GM12878 (cell line): Measurements from ENCODE around the gene PHC2. TPM values are rescaled to one million over a fixed set of nuclear protein-coding genes. Genes with fewer than 3 reads are reported as not detected.

Experiments
- ATAC-seq: fragments of 200-7000 bp; cut with Tn5 transposase; 3 replicates; pipeline ENCODE4 v1.9.1; 2020; ENCODE audit warnings: mild to moderate bottlenecking, moderate library complexity
- BruUV-seq: library from RNA; stranded (reverse); fragments of 400-500 nt; replicated peaks from 2 replicates; lab custom pipeline; 2021; lab: Mats Ljungman, UMichigan
- CTCF ChIA-PET: fragments of 300-600 bp; sonication (Branson Sonifier 250); formaldehyde crosslinking; extraction: SDS; loops from one replicate; lab custom pipeline; 2021; ENCODE audit warnings: inconsistent platforms; lab: Yijun Ruan, JAX
- POLR2A ChIA-PET: fragments of 350-600 bp; formaldehyde crosslinking; extraction: SDS; loops from one replicate; lab custom pipeline; 2021; ENCODE audit warnings: inconsistent platforms; lab: Charles Lee
- RAD21 ChIA-PET: fragments of 300-600 bp; sonication (Branson Sonifier 250); formaldehyde crosslinking; loops from one replicate; lab custom pipeline; 2023; ENCODE audit warnings: antibody characterized with exemption; ENCODE audit not compliant: unreplicated experiment; lab: Charles Lee
- SMC1A ChIA-PET: fragments of 300-600 bp; sonication (Branson Sonifier 250); formaldehyde crosslinking; loops from one replicate; lab custom pipeline; 2023; ENCODE audit not compliant: unreplicated experiment, uncharacterized antibody; lab: Charles Lee
- DNase-seq: peaks from one replicate; pipeline ENCODE4 v3.0.0-alpha.2; 2011; ENCODE audit warnings: low read depth, low spot score
- FAIRE-seq: peaks from 3 replicates; lab custom pipeline; 2011; peaks lifted over from hg19 to GRCh38; lab: Jason Lieb, UNC
- H2AFZ ChIP-seq: 2 replicates; pipeline ENCODE4 v1.6.0; 2011; ENCODE audit warnings: low read depth, low read length, control low read depth; ENCODE audit not compliant: control insufficient read depth
- H3K27ac ChIP-seq: 2 replicates; pipeline ENCODE4 v1.5.1; 2011; ENCODE audit warnings: control low read depth; ENCODE audit not compliant: control insufficient read depth, insufficient read depth
- H3K27me3 ChIP-seq, 2 experiments: replicated peaks in 1 of 2; 2 replicates each; pipeline versions ENCODE4 v1.6.0 to v1.6.1; 2011; ENCODE audit warnings: low read length in 1 of 2; ENCODE audit not compliant: control insufficient read depth in 2 of 2, insufficient read depth in 2 of 2
- H3K36me3 ChIP-seq, 2 experiments: 2 replicates each; pipeline ENCODE4 v1.5.1; 2011; ENCODE audit warnings: low read length in 1 of 2; ENCODE audit not compliant: control insufficient read depth in 2 of 2, insufficient read depth in 2 of 2
- H3K4me1 ChIP-seq: 2 replicates; pipeline ENCODE4 v1.6.1; 2011; ENCODE audit warnings: mild to moderate bottlenecking, low read length, moderate library complexity, mixed read lengths; ENCODE audit not compliant: control insufficient read depth, insufficient read depth
- H3K4me2 ChIP-seq: 2 replicates; pipeline ENCODE4 v1.6.0; 2011; ENCODE audit warnings: control low read depth; ENCODE audit not compliant: control insufficient read depth, insufficient read depth
- H3K4me3 ChIP-seq: fragments of 200-600 bp; sonication (generic); 2 replicates; pipeline ENCODE4 v1.5.1; 2016
- H3K79me2 ChIP-seq: 2 replicates; pipeline ENCODE4 v1.6.0; 2011; ENCODE audit warnings: low read length; ENCODE audit not compliant: control insufficient read depth, insufficient read depth
- H3K9ac ChIP-seq: 2 replicates; pipeline ENCODE4 v1.8.0; 2011; ENCODE audit warnings: low read length, control low read depth, mixed read lengths; ENCODE audit not compliant: control insufficient read depth, insufficient read depth
- H3K9me3 ChIP-seq: replicated peaks from 3 replicates; pipeline ENCODE4 v1.5.1; 2011; ENCODE audit warnings: mild to moderate bottlenecking, low read length; ENCODE audit not compliant: control insufficient read depth, insufficient read depth
- H4K20me1 ChIP-seq: 2 replicates; pipeline ENCODE4 v1.6.0; 2011; ENCODE audit not compliant: control insufficient read depth, insufficient read depth
- BMI1 ChIP-seq: fragments of 450-650 bp; IDR thresholded peaks from 2 replicates; pipeline ENCODE4 v1.6.1; 2016; ENCODE audit warnings: mild to moderate bottlenecking, moderate library complexity, borderline replicate concordance
- CBX3 ChIP-seq: fragments of 200-600 bp; sonication (generic); IDR thresholded peaks from 2 replicates; pipeline ENCODE4 v1.6.1; 2016; ENCODE audit warnings: low read depth, borderline replicate concordance
- CTCF ChIP-seq, 3 experiments: IDR thresholded peaks in 2 of 3; conservative IDR thresholded peaks in 1 of 3; 2 replicates each; pipeline ENCODE4 v1.5.1; 2011; ENCODE audit warnings: low read depth in 3 of 3, low read length in 3 of 3, mild to moderate bottlenecking in 3 of 3, control low read depth in 2 of 3, moderate library complexity in 2 of 3, inconsistent platforms in 1 of 3, mixed read lengths in 1 of 3; ENCODE audit not compliant: control insufficient read depth in 2 of 3, insufficient read depth in 1 of 3; ENCODE audit errors: extremely low read depth in 1 of 3
- ELK1 ChIP-seq: IDR thresholded peaks from 2 replicates; pipeline ENCODE4 v1.6.1; 2012; ENCODE audit warnings: low read depth, low read length, improper control_type of control experiment
- GABPA ChIP-seq: IDR thresholded peaks from 2 replicates; pipeline ENCODE4 v1.6.1; 2014; ENCODE audit warnings: antibody characterized with exemption, low read depth, mild to moderate bottlenecking, inconsistent platforms
- HCFC1 ChIP-seq: fragments of 150-350 bp; IDR thresholded peaks from 2 replicates; pipeline ENCODE4 v1.6.1; 2014; ENCODE audit warnings: low read length
- IKZF2 ChIP-seq, 2 experiments: fragments of 450-650 bp; IDR thresholded peaks; 2 replicates each; pipeline ENCODE4 v1.6.1; 2017; ENCODE audit warnings: mild to moderate bottlenecking in 2 of 2, moderate library complexity in 2 of 2
- NBN ChIP-seq: fragments of 450-650 bp; IDR thresholded peaks from 2 replicates; pipeline ENCODE4 v1.6.1; 2016
- RCOR1 ChIP-seq: conservative IDR thresholded peaks from 2 replicates; pipeline ENCODE4 v1.6.1; 2012; ENCODE audit warnings: low read depth, low read length, improper control_type of control experiment
- RFX5 ChIP-seq: IDR thresholded peaks from 2 replicates; pipeline ENCODE4 v1.6.1; 2011; ENCODE audit warnings: low read depth, low read length, improper control_type of control experiment
- SIN3A ChIP-seq: IDR thresholded peaks from 2 replicates; pipeline ENCODE4 v1.6.1; 2012; ENCODE audit warnings: low read depth, low read length, improper control_type of control experiment
- SREBF2 ChIP-seq: IDR thresholded peaks from 2 replicates; pipeline ENCODE4 v1.6.1; 2012; ENCODE audit warnings: mild to moderate bottlenecking, low read length
- ZNF622 ChIP-seq: fragments of 450-650 bp; IDR thresholded peaks from 2 replicates; pipeline ENCODE4 v1.6.1; 2017; ENCODE audit warnings: mild to moderate bottlenecking, inconsistent platforms
- WGBS: methylation state at CpG from one replicate; pipeline ENCODE4 v1.1.6; 2016; ENCODE audit warnings: low lambda C conversion rate; ENCODE audit not compliant: insufficient replicate concordance, insufficient coverage; ENCODE audit errors: missing lambda C conversion rate; 5-methylcytosine and 5-hydroxymethylcytosine counted together
- in situ Hi-C: fragments of 300-500 bp; cut with MboI; formaldehyde crosslinking; loops from 9 replicates; pipeline ENCODE4 v1.14.3; 2018; ENCODE audit warnings: mixed read lengths
- intact Hi-C: fragments of 100-400 bp; cut with micrococcal nuclease; formaldehyde crosslinking; loops from one replicate; pipeline ENCODE4 v1.14.2; 2022; ENCODE audit not compliant: unreplicated experiment
- polyA plus RNA-seq, 11 experiments: library from polyadenylated mRNA; depleted of rRNA in 4 of 11; unstranded in 6 of 11; stranded (reverse) in 5 of 11; fragments of >200 nt; fragmentation: Nextera tagmentation in 4 of 11; fragmentation: Illumina TruSeq in 1 of 11; extraction: Ambion mirVana in 4 of 11; extraction: Trizol in 1 of 11; gene quantifications; 1 replicate in 1 of 11; 2 replicates in 10 of 11; pipeline versions ENCODE4 v1.2.1 to v1.2.3, GENCODE V29; 2011 to 2016; ENCODE audit warnings: inconsistent platforms in 2 of 11, missing spikeins in 2 of 11, low read depth in 1 of 11
- total RNA-seq, 4 experiments: library from RNA; depleted of rRNA in 3 of 4; stranded (reverse); fragments of >200 nt in 3 of 4; fragmentation: Illumina TruSeq in 1 of 4; extraction: Trizol in 1 of 4; gene quantifications; 2 replicates each; pipeline versions ENCODE4 v1.2.1 to v1.2.3, GENCODE V29; 2013 to 2021
- TF ChIP-seq, protein P1 (sequence below): fragments of 450-650 bp; IDR thresholded peaks from 2 replicates; pipeline ENCODE4 v1.6.1; 2017; ENCODE audit warnings: borderline replicate concordance

PHC2 gene
- total and polyA plus RNA-seq, 10 of the 15 experiments (the other 5 are each of a cell fraction or from before 2014, with no cell fraction given): 2.0 to 35.9 (median 16.4) TPM

DNA sequence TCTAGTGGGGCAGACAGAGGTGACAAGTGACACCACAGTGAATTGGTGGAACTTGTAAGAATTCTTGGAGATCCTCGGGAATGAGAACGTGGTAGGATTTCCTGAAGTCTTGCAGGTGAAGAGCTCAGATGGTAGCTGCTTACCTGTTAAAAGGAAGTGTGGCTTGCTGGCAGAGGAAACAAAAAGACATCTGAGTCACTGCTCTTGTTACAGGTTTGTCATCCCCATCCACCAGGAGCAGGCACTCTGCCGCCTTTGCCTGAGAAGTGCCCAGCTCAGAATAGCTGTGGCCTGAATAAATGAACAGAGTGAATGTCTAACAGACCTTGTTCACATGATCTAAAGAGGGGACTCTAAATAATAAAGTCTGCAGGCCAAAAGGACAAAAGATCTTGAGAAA lies 29.2 kb upstream of the PHC2 start:
- WGBS: 64% methylated on average over 3 of the region's 3 CpGs
- H3K4me2 ChIP-seq: peak overlapping the region; percentile 65
- H3K9ac ChIP-seq: peak overlapping the region; percentile 62; the same call in 1 of the 2 replicates
- H3K27me3 ChIP-seq: no peaks in the 10 kb centered on the region
- peak overlapping the region; percentile 73 for H3K27ac ChIP-seq
- no peaks in the 10 kb centered on the region for H3K9me3 ChIP-seq
- H3K4me3 ChIP-seq: 0 out of 2 replicates have a peak overlapping the region, but pooled peaks have one; percentile 44
- no peaks in the 10 kb centered on the region for H3K36me3 ChIP-seq
- TF ChIP-seq, protein P1, sequence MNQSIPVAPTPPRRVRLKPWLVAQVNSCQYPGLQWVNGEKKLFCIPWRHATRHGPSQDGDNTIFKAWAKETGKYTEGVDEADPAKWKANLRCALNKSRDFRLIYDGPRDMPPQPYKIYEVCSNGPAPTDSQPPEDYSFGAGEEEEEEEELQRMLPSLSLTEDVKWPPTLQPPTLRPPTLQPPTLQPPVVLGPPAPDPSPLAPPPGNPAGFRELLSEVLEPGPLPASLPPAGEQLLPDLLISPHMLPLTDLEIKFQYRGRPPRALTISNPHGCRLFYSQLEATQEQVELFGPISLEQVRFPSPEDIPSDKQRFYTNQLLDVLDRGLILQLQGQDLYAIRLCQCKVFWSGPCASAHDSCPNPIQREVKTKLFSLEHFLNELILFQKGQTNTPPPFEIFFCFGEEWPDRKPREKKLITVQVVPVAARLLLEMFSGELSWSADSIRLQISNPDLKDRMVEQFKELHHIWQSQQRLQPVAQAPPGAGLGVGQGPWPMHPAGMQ: no peak
- TF ChIP-seq CTCF (IDR thresholded peaks at IDR 0.05 in 2 of 3, conservative IDR thresholded peaks at IDR 0.05 in 1 of 3; ENCODE audit: control insufficient read depth in 2 of 3, extremely low read depth in 1 of 3, insufficient read depth in 1 of 3, low read depth in 3 of 3, low read length in 3 of 3) (no peak), GABPA (no peak), SIN3A (no peak), SREBF2 (no peak), RCOR1 (no peak), HCFC1 (no peak), BMI1 (no peak), NBN (no peak), CBX3 (no peak), RFX5 (no peak), ELK1 (no peak), IKZF2 (IDR thresholded peaks at IDR 0.05) (no peak), ZNF622 (no peak)
- CTCF ChIA-PET: interaction anchor here (1.0 to 8.5 kb wide), 7 partner anchors 10 to 353 kb away, joined by 3 to 111 read pairs (median 3); partner anchors contain the start of gene ZSCAN20
- RAD21 ChIA-PET: interaction anchor here (0.9 to 3.1 kb wide), 8 partner anchors 8 to 333 kb away, joined by 3 to 27 read pairs (median 4); partner anchors contain the start of gene ZSCAN20
- FAIRE-seq (no peak), DNase-seq (no peak), ATAC-seq (no peak)
- no TSS peak for BruUV-seq
- H2AFZ ChIP-seq: no peak overlapping the region
- intact Hi-C loops: loop anchor here (2.0 kb wide), 1 partner anchor 113 kb away; no protein-coding TSS in a partner anchor
- H4K20me1 ChIP-seq: no peaks in the 10 kb centered on the region
- POLR2A ChIA-PET: interaction anchor here (0.6 to 2.4 kb wide), 5 partner anchors 11 to 333 kb away, joined by 3 to 10 read pairs (median 3); partner anchors contain the start of gene ZSCAN20
- H3K4me1 ChIP-seq: peaks cover 60% of the 10 kb centered on the region
- no peaks in the 10 kb centered on the region; the same call in 1 of the 2 replicates for H3K79me2 ChIP-seq
- SMC1A ChIA-PET: interaction anchor here (0.6 to 7.6 kb wide), 8 partner anchors 8 to 333 kb away, joined by 3 to 112 read pairs (median 3); partner anchors contain the start of gene ZSCAN20
- in situ Hi-C loops: no loop called here
